WERI-Rb-1 (cell line): ENCODE data around the gene CD27.
A peak's percentile ranks its signal among the peaks of the same experiment; 100 is the strongest.

Experiments
- DNase-seq: peaks from one replicate; pipeline ENCODE4 v3.0.0-alpha.2; 2020
- H3K27ac ChIP-seq: fragments of 250-450 bp; sonication (Bioruptor Pico); 2 replicates; pipeline ENCODE4 v1.5.1; 2020; ENCODE audit warnings: mild to moderate bottlenecking, moderate library complexity
- H3K27me3 ChIP-seq: fragments of 250-450 bp; sonication (Bioruptor Pico); 2 replicates; pipeline ENCODE4 v1.5.1; 2021; ENCODE audit warnings: mild to moderate bottlenecking, low read depth, moderate library complexity; ENCODE audit not compliant: insufficient read depth, severe bottlenecking
- H3K36me3 ChIP-seq: fragments of 250-450 bp; sonication (Bioruptor Pico); 2 replicates; pipeline ENCODE4 v1.5.1; 2020; ENCODE audit warnings: mild to moderate bottlenecking, moderate library complexity
- H3K4me3 ChIP-seq: 2 replicates; pipeline ENCODE4 v1.5.1; 2011; ENCODE audit warnings: low read depth, mild to moderate bottlenecking, control low read depth, low read length
- H3K9me3 ChIP-seq: fragments of 250-450 bp; sonication (Bioruptor Pico); 2 replicates; pipeline ENCODE4 v1.5.1; 2021; ENCODE audit warnings: mild to moderate bottlenecking, moderate library complexity; ENCODE audit not compliant: severe bottlenecking
- TF ChIP-seq, protein P1 (sequence below): IDR thresholded peaks from 2 replicates; pipeline ENCODE4 v1.5.1; 2011; ENCODE audit warnings: low read depth, mild to moderate bottlenecking, control low read depth, inconsistent platforms, low read length

The CD27 gene

DNA sequence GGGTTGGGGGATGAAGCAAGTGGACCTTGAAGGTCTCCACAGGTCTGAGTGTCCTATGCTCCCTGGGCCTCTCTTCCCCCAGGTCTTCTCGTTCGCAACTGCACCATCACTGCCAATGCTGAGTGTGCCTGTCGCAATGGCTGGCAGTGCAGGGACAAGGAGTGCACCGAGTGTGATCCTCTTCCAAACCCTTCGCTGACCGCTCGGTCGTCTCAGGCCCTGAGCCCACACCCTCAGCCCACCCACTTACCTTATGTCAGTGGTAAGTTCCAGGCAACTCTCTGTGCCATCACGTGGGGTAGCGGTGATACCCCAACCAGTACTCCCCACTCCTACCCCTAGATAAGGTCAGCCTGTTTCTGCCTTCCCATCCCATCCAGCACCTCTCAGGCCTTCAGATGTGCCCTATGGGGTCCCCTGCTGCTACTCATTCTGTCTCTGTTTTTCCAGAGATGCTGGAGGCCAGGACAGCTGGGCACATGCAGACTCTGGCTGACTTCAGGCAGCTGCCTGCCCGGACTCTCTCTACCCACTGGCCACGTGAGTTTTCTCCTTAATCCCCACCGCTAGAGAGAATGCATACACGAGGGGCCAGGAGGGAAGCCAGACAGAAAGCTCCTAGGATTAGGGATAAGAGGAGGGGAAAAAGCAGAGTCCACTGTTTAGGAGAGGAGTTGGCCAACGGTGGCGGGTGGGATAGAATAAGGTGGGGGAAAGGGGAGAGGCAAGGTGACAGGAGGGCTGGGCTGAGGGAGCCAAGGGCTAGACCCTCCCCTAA is 5.5 kb downstream of the CD27 start:
- Histone ChIP-seq H3K27me3 (no peaks in the 10 kb centered on the region), H3K9me3 (no peaks in the 10 kb centered on the region), H3K4me3 (peak overlapping the region; percentile 65), H3K36me3 (peaks cover 2% of the 10 kb centered on the region; the same call in 1 of the 2 replicates), H3K27ac (peak overlapping the region; percentile 94)
- TF ChIP-seq, protein P1, sequence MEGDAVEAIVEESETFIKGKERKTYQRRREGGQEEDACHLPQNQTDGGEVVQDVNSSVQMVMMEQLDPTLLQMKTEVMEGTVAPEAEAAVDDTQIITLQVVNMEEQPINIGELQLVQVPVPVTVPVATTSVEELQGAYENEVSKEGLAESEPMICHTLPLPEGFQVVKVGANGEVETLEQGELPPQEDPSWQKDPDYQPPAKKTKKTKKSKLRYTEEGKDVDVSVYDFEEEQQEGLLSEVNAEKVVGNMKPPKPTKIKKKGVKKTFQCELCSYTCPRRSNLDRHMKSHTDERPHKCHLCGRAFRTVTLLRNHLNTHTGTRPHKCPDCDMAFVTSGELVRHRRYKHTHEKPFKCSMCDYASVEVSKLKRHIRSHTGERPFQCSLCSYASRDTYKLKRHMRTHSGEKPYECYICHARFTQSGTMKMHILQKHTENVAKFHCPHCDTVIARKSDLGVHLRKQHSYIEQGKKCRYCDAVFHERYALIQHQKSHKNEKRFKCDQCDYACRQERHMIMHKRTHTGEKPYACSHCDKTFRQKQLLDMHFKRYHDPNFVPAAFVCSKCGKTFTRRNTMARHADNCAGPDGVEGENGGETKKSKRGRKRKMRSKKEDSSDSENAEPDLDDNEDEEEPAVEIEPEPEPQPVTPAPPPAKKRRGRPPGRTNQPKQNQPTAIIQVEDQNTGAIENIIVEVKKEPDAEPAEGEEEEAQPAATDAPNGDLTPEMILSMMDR = no peak
- peak; percentile 85 for DNase-seq

DNA sequence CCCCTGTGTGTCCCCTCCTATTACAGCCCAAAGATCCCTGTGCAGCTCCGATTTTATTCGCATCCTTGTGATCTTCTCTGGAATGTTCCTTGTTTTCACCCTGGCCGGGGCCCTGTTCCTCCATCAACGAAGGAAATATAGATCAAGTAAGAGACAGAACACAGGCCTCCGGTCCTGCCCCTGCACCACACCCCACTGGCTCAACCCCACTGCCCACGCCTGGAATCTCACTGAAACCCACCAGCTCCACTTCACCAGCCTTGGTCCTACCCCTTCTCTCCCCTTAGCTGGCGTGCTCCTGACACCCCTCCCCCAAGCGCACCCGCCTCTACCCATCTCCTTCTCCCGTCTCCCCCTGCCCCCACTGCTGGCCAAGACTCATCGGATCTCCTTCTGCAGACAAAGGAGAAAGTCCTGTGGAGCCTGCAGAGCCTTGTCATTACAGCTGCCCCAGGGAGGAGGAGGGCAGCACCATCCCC is 6.2 kb downstream of the CD27 start:
- Histone ChIP-seq H3K9me3 (no peaks in the 10 kb centered on the region), H3K27ac (peak overlapping the region; percentile 94), H3K36me3 (peaks cover 2% of the 10 kb centered on the region; the same call in 1 of the 2 replicates), H3K27me3 (no peaks in the 10 kb centered on the region), H3K4me3 (peak overlapping the region; percentile 65)
- TF ChIP-seq, protein P1 = no peak
- DNase-seq = peak; percentile 68

GRCh38 chr12:6451348-6452244 is 6.8 kb downstream of the CD27 start, which contains the start of gene TAPBPL:
Gene TAPBPL (plus strand): TSS chr12:6452042. CDS start chr12:6452249, 207 bp downstream.
- peak; percentile 86 for DNase-seq
- Histone ChIP-seq H3K36me3 (peaks cover 2% of the 10 kb centered on the region; the same call in 1 of the 2 replicates), H3K9me3 (no peaks in the 10 kb centered on the region), H3K4me3 (peak within 1 kb of the TSS; percentile 65), H3K27ac (peak within 1 kb of the TSS; percentile 94), H3K27me3 (no peaks in the 10 kb centered on the region)
- TF ChIP-seq, protein P1 = no peak

DNA sequence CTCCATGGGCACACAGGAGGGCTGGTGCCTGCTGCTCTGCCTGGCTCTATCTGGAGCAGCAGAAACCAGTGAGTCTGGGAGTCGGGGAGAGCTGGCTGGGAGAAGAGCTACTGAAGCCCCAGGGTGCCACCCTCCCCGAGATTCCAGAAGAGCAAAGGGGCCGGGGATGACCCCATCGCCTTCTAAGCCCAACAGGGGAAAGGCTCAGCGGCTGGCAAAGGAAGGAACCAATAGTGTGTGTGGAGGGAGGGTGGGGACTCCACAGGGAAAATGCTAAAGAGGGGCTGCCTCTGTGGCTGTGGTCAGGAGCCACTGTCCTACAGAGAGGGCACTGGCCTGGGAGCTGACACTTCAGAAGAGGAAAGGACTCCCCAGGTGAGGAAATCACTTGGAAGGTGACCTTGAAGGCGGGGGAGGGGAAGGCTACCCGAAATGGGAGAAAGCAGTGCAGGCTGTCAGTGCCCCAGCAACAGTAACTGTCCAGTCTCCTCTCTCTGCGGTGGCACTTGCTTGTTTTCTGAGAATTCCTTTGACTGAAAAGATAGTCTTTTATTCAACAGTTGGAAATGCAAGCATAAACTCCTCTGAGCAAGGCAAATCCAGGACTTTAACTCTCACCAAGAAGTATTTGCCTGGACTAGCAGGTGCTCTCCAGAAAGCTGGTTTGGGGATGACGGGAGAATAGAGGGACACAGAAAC is 7.6 kb downstream of the CD27 start:
- H3K9me3 ChIP-seq = no peaks in the 10 kb centered on the region
- peak; percentile 33 for DNase-seq
- H3K4me3 ChIP-seq = peak overlapping the region; percentile 65
- no peaks in the 10 kb centered on the region for H3K27me3 ChIP-seq
- TF ChIP-seq, protein P1 = no peak
- H3K27ac ChIP-seq = peak overlapping the region; percentile 94
- peaks cover 2% of the 10 kb centered on the region; the same call in 1 of the 2 replicates for H3K36me3 ChIP-seq

DNA sequence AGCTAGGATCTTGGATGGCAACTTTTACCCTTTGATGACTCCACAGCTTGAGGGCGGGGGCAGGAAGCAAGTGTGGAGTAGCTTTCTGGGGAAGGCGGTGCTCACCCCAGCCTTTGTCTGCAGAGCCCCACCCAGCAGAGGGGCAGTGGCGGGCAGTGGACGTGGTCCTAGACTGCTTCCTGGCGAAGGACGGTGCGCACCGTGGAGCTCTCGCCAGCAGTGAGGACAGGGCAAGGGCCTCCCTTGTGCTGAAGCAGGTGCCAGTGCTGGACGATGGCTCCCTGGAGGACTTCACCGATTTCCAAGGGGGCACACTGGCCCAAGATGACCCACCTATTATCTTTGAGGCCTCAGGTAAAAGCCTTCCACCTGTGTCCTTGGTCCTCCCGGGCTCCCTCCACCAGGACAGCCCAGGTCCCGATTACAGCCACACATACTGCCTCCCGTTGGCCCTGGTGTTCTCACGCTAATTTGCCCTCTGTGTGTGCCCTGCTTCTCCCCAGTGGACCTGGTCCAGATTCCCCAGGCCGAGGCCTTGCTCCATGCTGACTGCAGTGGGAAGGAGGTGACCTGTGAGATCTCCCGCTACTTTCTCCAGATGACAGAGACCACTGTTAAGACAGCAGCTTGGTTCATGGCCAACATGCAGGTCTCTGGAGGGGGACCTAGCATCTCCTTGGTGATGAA is 8.3 kb downstream of the CD27 start:
- Histone ChIP-seq H3K9me3 (no peaks in the 10 kb centered on the region), H3K4me3 (no peak overlapping the region), H3K36me3 (no peaks in the 10 kb centered on the region), H3K27me3 (no peaks in the 10 kb centered on the region), H3K27ac (peak overlapping the region; percentile 94)
- TF ChIP-seq, protein P1 = no peak
- DNase-seq = no peak
